Measurements from ENCODE around the gene RNF167.
"Not testable (repeated sequence)": the region's sequence is repeated elsewhere in the genome, so short reads cannot be mapped to it uniquely, and the experiment has no call there.

The RNF167 gene

DNA sequence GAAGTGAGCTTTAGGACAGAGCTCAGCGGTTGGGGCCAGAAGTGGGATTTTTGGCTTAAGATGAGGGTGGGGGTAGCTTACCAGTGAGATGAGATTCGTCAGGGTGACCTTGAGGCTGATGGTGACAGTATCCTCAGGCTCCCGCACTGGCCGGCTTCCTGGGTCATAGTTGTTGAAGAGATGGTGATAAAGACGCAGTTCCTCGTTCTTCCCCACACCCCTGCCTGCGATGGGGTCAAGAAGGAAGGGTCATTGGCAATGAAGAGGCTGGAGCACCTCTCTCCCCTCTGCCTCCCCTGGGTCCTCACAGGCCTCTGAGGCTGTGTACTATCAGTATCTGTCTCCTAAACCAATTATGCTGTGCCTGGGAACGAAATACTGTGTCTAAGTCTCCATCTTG lies 37.5 kb upstream of the RNF167 start:
- no peak for DNase-seq (ENCODE audit: low spot score)

- DNase-seq (ENCODE audit: low spot score), result peak; percentile 92
These were observed 36.8 kb upstream of the RNF167 start, which contains the start of gene CHRNE for GRCh38 chr17:4903051-4903818. Gene CHRNE, minus strand, starts transcription at chr17:4903098. Its CDS starts 35 bp downstream, at chr17:4903063.

DNA sequence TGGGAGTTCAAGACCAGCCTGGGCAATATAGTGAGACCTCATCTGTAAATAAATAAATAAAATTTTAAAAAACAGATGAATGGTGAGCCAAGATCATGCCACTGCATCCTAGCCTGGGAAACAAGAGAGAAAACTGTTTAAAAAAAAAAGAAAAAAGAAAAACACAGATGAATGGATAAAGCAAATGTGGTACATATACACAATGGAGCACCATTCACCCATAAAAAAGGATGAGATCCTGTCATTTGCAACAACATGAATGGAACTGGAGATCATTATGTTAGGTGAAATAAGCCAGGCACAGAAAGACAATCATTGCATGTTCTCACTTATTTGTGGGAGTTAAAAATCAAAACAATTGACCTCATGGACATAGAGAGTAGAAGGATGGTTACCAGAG lies 33.4 kb upstream of the RNF167 start:
- DNase-seq (ENCODE audit: low spot score), result not testable (repeated sequence)

GRCh38 chr17:4908301-4908700 lies 31.8 kb upstream of the RNF167 start:
- no peak for DNase-seq (ENCODE audit: low spot score)

- DNase-seq (ENCODE audit: low spot score), result peak; percentile 92
These were observed 31.2 kb upstream of the RNF167 start for GRCh38 chr17:4908711-4909496.

GRCh38 chr17:4913994-4914393 lies 26.1 kb upstream of the RNF167 start:
- DNase-seq (ENCODE audit: low spot score), result no peak

DNA sequence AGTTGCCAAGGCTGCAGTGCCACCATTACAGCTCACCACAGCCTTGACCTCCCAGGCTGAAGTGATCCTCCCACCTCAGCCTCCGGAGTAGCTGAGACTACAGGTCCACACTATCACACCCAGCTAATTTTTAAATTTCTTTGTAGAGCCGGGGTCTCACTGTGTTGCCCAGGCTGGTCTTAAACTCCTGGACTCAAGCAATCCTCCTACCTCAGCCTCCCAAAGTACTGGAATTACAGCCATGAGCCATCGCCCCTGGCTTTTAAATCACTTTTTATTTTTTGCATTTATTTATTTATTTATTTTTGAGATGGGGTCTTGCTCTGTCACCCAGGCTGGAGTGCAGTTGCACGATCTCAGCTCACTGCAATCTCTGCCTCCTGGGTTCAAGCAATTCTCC lies 25.5 kb upstream of the RNF167 start:
- not testable (repeated sequence) for DNase-seq (ENCODE audit: low spot score)

GRCh38 chr17:4919511-4920047 lies 20.5 kb upstream of the RNF167 start:
- DNase-seq (ENCODE audit: low spot score), result no peak

GRCh38 chr17:4920351-4921048 lies 19.6 kb upstream of the RNF167 start:
- DNase-seq (ENCODE audit: low spot score), result no peak

- no peak for DNase-seq (ENCODE audit: low spot score)
These were observed 18.7 kb upstream of the RNF167 start for GRCh38 chr17:4921320-4921719.

DNA sequence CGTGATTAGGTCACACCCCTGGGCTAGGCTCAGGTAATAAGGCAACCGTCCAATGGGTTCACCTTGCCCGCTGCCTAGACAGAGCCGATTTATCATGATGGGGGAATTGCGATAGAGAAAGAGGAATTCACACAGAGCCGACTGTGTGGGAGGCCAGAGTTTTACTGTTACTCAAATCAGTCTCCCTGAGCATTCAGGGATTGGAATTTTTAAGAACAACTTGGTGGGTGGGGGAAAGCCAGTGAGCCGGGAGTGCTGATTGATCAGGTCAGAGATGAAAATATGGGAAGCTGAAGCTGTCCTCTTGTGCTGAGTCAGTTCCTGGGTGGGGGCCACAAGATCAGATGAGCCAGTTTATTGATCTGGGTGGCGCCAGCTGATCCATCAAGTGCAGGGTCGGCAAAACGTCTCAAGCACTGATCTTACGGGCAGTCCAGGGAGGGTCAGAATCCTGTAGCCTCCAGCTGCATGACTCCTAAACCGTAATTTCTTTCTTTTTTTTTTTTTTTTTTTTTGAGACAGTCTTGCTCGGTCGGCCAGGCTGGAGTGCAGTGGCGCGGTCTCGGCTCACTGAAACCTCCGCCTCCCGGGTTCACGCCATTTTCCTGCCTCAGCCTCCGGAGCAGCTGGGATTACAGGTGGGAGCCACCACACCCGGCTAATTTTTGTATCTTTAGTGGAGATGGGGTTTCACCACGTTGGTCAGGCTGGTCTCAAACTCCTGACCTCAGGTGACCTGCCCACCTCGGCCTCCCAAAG lies 13.3 kb upstream of the RNF167 start:
- not testable (repeated sequence) for DNase-seq (ENCODE audit: low spot score)

GRCh38 chr17:4928881-4929280 lies 11.2 kb upstream of the RNF167 start:
- DNase-seq (ENCODE audit: low spot score), result no peak

- DNase-seq (ENCODE audit: low spot score), result no peak
These were observed 8.1 kb upstream of the RNF167 start, which contains the start of gene GP1BA for GRCh38 chr17:4931963-4932362. Gene GP1BA, plus strand, starts transcription at chr17:4932277. Its CDS starts 328 bp downstream, at chr17:4932605.

DNA sequence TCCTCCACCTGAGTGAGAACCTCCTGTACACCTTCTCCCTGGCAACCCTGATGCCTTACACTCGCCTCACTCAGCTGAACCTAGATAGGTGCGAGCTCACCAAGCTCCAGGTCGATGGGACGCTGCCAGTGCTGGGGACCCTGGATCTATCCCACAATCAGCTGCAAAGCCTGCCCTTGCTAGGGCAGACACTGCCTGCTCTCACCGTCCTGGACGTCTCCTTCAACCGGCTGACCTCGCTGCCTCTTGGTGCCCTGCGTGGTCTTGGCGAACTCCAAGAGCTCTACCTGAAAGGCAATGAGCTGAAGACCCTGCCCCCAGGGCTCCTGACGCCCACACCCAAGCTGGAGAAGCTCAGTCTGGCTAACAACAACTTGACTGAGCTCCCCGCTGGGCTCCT lies 7.3 kb upstream of the RNF167 start:
- DNase-seq (ENCODE audit: low spot score), result no peak

- DNase-seq (ENCODE audit: low spot score), result no peak
These were observed 6.4 kb upstream of the RNF167 start for GRCh38 chr17:4933646-4934045.

DNA sequence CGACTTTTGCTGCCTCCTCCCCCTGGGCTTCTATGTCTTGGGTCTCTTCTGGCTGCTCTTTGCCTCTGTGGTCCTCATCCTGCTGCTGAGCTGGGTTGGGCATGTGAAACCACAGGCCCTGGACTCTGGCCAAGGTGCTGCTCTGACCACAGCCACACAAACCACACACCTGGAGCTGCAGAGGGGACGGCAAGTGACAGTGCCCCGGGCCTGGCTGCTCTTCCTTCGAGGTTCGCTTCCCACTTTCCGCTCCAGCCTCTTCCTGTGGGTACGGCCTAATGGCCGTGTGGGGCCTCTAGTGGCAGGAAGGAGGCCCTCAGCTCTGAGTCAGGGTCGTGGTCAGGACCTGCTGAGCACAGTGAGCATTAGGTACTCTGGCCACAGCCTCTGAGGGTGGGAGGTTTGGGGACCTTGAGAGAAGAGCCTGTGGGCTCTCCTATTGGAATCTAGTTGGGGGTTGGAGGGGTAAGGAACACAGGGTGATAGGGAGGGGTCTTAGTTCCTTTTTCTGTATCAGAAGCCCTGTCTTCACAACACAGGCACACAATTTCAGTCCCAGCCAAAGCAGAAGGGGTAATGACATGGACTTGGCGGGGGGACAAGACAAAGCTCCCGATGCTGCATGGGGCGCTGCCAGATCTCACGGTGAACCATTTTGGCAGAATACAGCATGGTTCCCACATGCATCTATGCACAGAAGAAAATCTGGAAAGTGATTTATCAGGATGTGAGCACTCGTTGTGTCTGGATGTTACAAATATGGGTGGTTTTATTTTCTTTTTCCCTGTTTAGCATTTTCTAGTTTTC lies 5.7 kb upstream of the RNF167 start:
- DNase-seq (ENCODE audit: low spot score), result peak; percentile 92

DNA sequence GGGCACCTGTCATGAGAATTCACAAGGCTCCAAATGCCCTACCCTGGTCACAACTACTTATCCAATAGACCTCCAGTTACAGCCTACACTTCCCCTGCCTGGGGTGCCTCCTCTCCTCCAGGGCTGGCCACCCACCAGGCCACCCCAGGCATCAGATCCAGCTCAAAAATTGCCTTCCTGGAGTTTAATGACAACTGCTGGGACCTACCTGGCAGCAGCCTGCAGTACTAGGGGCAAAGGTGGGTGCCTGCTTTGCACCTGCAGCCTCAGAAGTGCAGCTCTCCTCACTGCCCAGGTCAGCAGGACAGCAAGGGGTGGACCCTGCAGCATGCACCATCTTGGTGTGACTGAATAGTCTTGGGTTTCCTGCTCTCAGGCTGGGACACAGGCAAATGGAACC lies 4.4 kb upstream of the RNF167 start:
- no peak for DNase-seq (ENCODE audit: low spot score)

GRCh38 chr17:4936436-4936835 lies 3.6 kb upstream of the RNF167 start:
- DNase-seq (ENCODE audit: low spot score), result no peak

DNA sequence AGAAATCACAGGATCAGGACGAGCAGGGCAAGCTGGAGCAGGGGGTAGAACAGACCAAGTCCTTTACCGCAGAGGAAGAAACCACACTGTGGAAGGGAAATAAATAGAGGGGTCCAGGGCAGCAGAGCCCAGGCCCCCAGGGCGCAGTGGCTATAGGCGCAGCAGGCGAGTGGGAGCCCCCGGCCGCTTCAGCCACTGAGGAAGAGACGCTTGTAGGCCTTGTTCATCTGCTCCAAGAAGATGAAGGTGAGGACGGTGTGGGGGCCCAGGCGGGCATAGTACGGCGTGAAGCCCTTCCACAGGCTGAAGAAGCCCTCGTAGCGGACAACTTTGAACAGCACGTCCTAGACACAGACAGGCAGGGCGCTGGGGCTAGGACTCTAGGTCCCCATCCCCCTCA lies 2.5 kb upstream of the RNF167 start:
- no peak for DNase-seq (ENCODE audit: low spot score)

GRCh38 chr17:4938069-4938491 lies 2.0 kb upstream of the RNF167 start:
- no peak for DNase-seq (ENCODE audit: low spot score)
